Tibial artery (tissue), 4 donors: ENCODE results near the gene ACADL.

ENCODE experiments used
- DNase-seq, 2 donors: peaks; one replicate each; pipeline ENCODE4 v3.0.0-alpha.2; 2019
- H3K27ac ChIP-seq, 2 donors: fragments of 200-600 bp; sonication (generic) in 1 of 2; 1 replicate in 1 of 2; 2 replicates in 1 of 2; pipeline ENCODE4 v1.5.1; 2018 to 2019; ENCODE audit warnings: mild to moderate bottlenecking in 1 of 2
- H3K27me3 ChIP-seq, 2 donors: fragments of 200-600 bp; sonication (generic) in 1 of 2; one replicate each; pipeline versions ENCODE4 v1.5.1 to v1.6.0; 2016 to 2019
- H3K36me3 ChIP-seq, 3 donors: fragments of 200-600 bp; sonication (generic) in 2 of 3; one replicate each; pipeline ENCODE4 v1.5.1; 2016 to 2019; ENCODE audit warnings: mild to moderate bottlenecking in 2 of 3
- H3K4me1 ChIP-seq, 4 donors: fragments of 200-600 bp; sonication (generic) in 2 of 4; 1 replicate in 3 of 4; 2 replicates in 1 of 4; pipeline ENCODE4 v1.5.1; 2016 to 2019
- H3K4me3 ChIP-seq, 2 donors: fragments of 200-600 bp; sonication (generic) in 1 of 2; 1 replicate in 1 of 2; 2 replicates in 1 of 2; pipeline ENCODE4 v1.5.1; 2018 to 2019; ENCODE audit warnings: mild to moderate bottlenecking in 2 of 2
- H3K9me3 ChIP-seq, 3 donors: fragments of 200-600 bp; sonication (generic) in 1 of 3; one replicate each; pipeline ENCODE4 v1.5.1; 2016 to 2019
- intact Hi-C: fragments of 100-400 bp; cut with DNase I; formaldehyde crosslinking; loops from one replicate; pipeline ENCODE4 v1.15.0; 2023; ENCODE audit warnings: low total_unique reads
- TF ChIP-seq, protein P1 (sequence below), 2 experiments: fragments of 200-600 bp in 1 of 2; fragments of 450-650 bp in 1 of 2; IDR thresholded peaks; one replicate each; pipeline ENCODE4 v1.5.1; 2017 to 2019; ENCODE audit warnings: antibody characterized with exemption in 2 of 2, mild to moderate bottlenecking in 1 of 2, moderate library complexity in 1 of 2

Gene ACADL

DNA sequence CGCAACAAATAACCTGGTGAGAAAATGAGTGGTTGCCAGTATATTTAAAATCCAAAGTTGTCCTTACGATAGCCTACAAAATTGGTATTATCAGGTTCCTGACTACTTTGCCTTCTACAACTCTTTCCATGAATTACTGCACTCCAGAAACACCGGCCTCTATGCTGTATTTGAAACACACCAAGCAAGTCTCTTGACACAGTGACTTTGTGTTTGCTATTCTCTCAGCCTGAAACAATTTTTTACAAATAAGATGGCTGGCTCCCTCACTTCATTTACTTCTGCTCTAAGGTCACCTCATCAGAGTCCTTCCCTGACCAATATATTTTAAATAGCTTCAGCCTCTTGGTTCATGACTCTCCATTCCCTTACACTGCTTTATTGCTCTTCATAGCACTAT, 66.2 kb downstream of the ACADL start:
- H3K36me3 ChIP-seq: peaks cover 4 to 16% (median 7%) of the 10 kb centered on the region in 3 donors
- no peaks in the 10 kb centered on the region for H3K27me3 ChIP-seq
- peaks cover 0 to 46% (median 5%) of the 10 kb centered on the region in 4 donors for H3K4me1 ChIP-seq
- DNase-seq: no peak
- no peaks in the 10 kb centered on the region for H3K9me3 ChIP-seq
- TF ChIP-seq, protein P1, sequence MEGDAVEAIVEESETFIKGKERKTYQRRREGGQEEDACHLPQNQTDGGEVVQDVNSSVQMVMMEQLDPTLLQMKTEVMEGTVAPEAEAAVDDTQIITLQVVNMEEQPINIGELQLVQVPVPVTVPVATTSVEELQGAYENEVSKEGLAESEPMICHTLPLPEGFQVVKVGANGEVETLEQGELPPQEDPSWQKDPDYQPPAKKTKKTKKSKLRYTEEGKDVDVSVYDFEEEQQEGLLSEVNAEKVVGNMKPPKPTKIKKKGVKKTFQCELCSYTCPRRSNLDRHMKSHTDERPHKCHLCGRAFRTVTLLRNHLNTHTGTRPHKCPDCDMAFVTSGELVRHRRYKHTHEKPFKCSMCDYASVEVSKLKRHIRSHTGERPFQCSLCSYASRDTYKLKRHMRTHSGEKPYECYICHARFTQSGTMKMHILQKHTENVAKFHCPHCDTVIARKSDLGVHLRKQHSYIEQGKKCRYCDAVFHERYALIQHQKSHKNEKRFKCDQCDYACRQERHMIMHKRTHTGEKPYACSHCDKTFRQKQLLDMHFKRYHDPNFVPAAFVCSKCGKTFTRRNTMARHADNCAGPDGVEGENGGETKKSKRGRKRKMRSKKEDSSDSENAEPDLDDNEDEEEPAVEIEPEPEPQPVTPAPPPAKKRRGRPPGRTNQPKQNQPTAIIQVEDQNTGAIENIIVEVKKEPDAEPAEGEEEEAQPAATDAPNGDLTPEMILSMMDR (IDR thresholded peaks at IDR 0.05): no peak
- intact Hi-C loops: loop anchor here (2.0 kb wide), 1 partner anchor 14 kb away; no protein-coding TSS in a partner anchor
- no peak overlapping the region for H3K4me3 ChIP-seq
- no peak overlapping the region for H3K27ac ChIP-seq

DNA sequence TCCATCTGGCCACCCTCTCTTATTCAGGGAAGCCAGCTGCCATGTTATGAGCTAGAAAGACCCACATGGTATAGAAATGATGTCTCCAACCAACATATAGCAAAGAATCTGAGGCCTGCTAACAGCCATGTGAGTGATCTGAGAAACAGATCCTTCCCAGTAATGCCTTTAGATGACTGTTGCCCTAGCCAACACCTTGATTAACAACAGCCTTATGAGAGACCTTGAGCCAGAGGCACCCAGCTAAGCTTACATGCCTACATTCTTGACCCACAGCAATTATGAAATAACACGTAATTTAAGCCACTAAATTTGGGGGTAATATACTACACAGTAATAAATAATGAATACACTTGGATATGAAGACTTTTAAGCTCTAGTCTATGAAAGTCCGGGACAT, 67.0 kb downstream of the ACADL start:
- no peak for DNase-seq
- H3K4me3 ChIP-seq: no peak overlapping the region
- TF ChIP-seq, protein P1 (IDR thresholded peaks at IDR 0.05): no peak
- H3K36me3 ChIP-seq: peaks cover 12 to 23% (median 15%) of the 10 kb centered on the region in 3 donors
- H3K4me1 ChIP-seq: peaks cover 0 to 38% (median 5%) of the 10 kb centered on the region in 4 donors
- no peaks in the 10 kb centered on the region for H3K27me3 ChIP-seq
- intact Hi-C loops: loop anchor here (2.0 kb wide), 1 partner anchor 15 kb away; no protein-coding TSS in a partner anchor
- H3K27ac ChIP-seq: no peak overlapping the region
- H3K9me3 ChIP-seq: no peaks in the 10 kb centered on the region

DNA sequence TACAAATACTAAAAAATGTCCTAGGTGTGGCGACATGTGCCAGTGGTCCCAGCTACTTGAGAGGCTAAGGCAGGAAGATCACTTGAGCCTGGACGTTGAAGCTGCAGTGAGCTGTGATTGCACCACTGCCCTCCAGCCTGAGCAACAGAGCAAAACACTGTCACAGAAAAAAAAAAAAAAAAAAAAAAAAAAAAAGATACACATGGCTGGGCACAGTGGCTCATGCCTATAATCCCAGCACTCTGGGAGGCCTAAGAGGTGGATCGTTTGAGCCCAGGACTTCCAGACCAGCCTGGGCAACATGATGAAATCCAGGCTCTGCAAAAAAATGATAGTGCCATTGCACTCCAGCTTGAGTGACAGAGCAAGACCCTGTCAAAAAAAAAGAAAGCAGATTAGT, 67.7 kb downstream of the ACADL start:
- DNase-seq: no peak
- H3K4me1 ChIP-seq: peaks cover 0 to 31% (median 3%) of the 10 kb centered on the region in 4 donors
- no peaks in the 10 kb centered on the region for H3K9me3 ChIP-seq
- no peaks in the 10 kb centered on the region for H3K27me3 ChIP-seq
- intact Hi-C loops: no loop called here
- no peak overlapping the region for H3K4me3 ChIP-seq
- H3K36me3 ChIP-seq: peaks cover 20 to 28% (median 20%) of the 10 kb centered on the region in 3 donors
- H3K27ac ChIP-seq: no peak overlapping the region
- TF ChIP-seq, protein P1 (IDR thresholded peaks at IDR 0.05): no peak

DNA sequence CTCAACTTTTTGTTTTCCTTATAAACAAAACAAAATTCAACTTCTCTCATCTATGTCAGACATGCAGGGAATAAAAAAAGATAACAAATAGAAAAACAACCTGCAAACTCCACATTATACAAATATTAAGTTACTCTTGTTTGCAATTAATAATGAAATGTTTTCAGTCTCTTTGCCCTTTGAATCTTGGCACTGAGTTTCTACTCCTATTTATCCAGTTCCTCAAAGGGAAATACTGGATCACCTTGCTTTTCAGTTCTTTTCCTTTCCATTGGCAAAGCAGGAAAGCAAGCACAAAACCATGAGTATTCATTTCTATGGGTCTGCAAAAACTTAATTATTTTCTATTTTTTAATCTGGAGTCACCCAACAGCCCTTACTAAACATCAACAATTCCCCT, 77.6 kb downstream of the ACADL start:
- Histone ChIP-seq H3K27me3 (no peaks in the 10 kb centered on the region), H3K9me3 (no peaks in the 10 kb centered on the region), H3K4me3 (no peak overlapping the region), H3K27ac (no peak overlapping the region), H3K4me1 (no peaks in the 10 kb centered on the region), H3K36me3 (peaks cover 36 to 55% (median 49%) of the 10 kb centered on the region in 3 donors)
- TF ChIP-seq, protein P1 (IDR thresholded peaks at IDR 0.05): no peak
- intact Hi-C loops: no loop called here
- DNase-seq: no peak
